Measurements from ENCODE around the gene MYADML2. TPM values are rescaled to one million over a fixed set of nuclear protein-coding genes. Genes with fewer than 3 reads are reported as not detected.

The MYADML2 gene
- total and polyA plus RNA-seq, 2 of the 8 experiments (the other 6 are each of a cell fraction or from before 2014, with no cell fraction given): 0.26 to 0.47 TPM

GRCh38 chr17:81900181-81900820, 46.7 kb downstream of the MYADML2 start:
- no peak for TF ChIP-seq SP4 (IDR thresholded peaks at IDR 0.05; ENCODE audit: low read length)
- TF ChIP-seq MAX (IDR thresholded peaks at IDR 0.05): no peak
- TF ChIP-seq CTBP2 (IDR thresholded peaks at IDR 0.05; ENCODE audit: borderline replicate concordance, insufficient read depth, insufficient read length, low read length): no peak
- no peak for TF ChIP-seq ASH2L (IDR thresholded peaks at IDR 0.05; ENCODE audit: low read length)
- no peak for TF ChIP-seq CEBPB (IDR thresholded peaks at IDR 0.05; ENCODE audit: low read depth, low read length)
- no peak for TF ChIP-seq RXRA (IDR thresholded peaks at IDR 0.05; ENCODE audit: insufficient read depth, low read depth, low read length)
- TF ChIP-seq POU5F1 (IDR thresholded peaks at IDR 0.05; ENCODE audit: low read depth, low read length): no peak
- no peak for TF ChIP-seq TAF7 (optimal IDR thresholded peaks at IDR 0.05; ENCODE audit: borderline replicate concordance, low read depth, low read length)
- TF ChIP-seq CBX8 (IDR thresholded peaks at IDR 0.05; ENCODE audit: borderline replicate concordance, low read depth, low read length): no peak
- TF ChIP-seq NRF1 (IDR thresholded peaks at IDR 0.05; ENCODE audit: low read depth, low read length): no peak
- TF ChIP-seq KDM5A (IDR thresholded peaks at IDR 0.05; ENCODE audit: low read length): no peak
- TF ChIP-seq SIRT6 (IDR thresholded peaks at IDR 0.05; ENCODE audit: low read length): no peak
- no peak for TF ChIP-seq FOSL1 (IDR thresholded peaks at IDR 0.05; ENCODE audit: insufficient read depth, low read depth, low read length)
- H2AK5ac ChIP-seq (ENCODE audit: low read depth, low read length): no peak overlapping the region
- H3K9me3 ChIP-seq (ENCODE audit: insufficient read depth in 2 of 2, low read depth in 1 of 2, low read length in 1 of 2): no peaks in the 10 kb centered on the region
- H2AFZ ChIP-seq (ENCODE audit: low read length): no peak overlapping the region
- no peak overlapping the region for H3K4me2 ChIP-seq (ENCODE audit: insufficient read depth in 1 of 2, low read depth in 2 of 2, low read length in 2 of 2)
- H4K91ac ChIP-seq (replicated peaks; ENCODE audit: insufficient read length, low read length): no peak overlapping the region
- ChIA-PET POLR2A (ENCODE audit: partially characterized antibody) (interaction anchor here (1.0 to 3.4 kb wide), 3 partner anchors 9 to 24 kb away, joined by 3 to 29 read pairs (median 13); partner anchors contain the start of genes ALYREF, ANAPC11 and PCYT2), CTCF (ENCODE audit: partially characterized antibody) (interaction anchor here (2.7 kb wide), 1 partner anchor 31 kb away, joined by 10 read pairs; no protein-coding TSS in a partner anchor)
- 87% methylated on average over 18 of the region's 18 CpGs; no CpG with 5 or more reads in 1 of the 2 experiments for WGBS, 2 experiments (ENCODE audit: extremely low coverage in 1 of 2, insufficient coverage in 1 of 2, insufficient read length in 1 of 2, insufficient replicate concordance in 2 of 2, low coverage in 1 of 2, low lambda C conversion rate in 2 of 2, missing lambda C conversion rate in 1 of 2)
- H3K23me2 ChIP-seq (ENCODE audit: low read depth, low read length): peaks cover 6% of the 10 kb centered on the region; the same call in 1 of the 2 replicates
- no peak overlapping the region for H2BK5ac ChIP-seq (ENCODE audit: low read depth, low read length)
- no peak overlapping the region for H3K4me3 ChIP-seq (ENCODE audit: extremely low read depth in 1 of 4, insufficient read depth in 2 of 4, low read depth in 3 of 4, low read length in 4 of 4)
- peaks cover 0 to 8% (median 2%) of the 10 kb centered on the region in 4 experiments; a peak in 3 of 7 replicates for H3K4me1 ChIP-seq (replicated peaks in 1 of 4; ENCODE audit: control insufficient read depth in 3 of 4, insufficient read depth in 4 of 4, low read length in 3 of 4)
- H3K79me1 ChIP-seq (ENCODE audit: low read depth, low read length): peaks cover 3% of the 10 kb centered on the region; the same call in 1 of the 2 replicates
- H3K23ac ChIP-seq (ENCODE audit: insufficient read length): no peak overlapping the region
- no peak overlapping the region for H3K14ac ChIP-seq (ENCODE audit: insufficient read length)
- no peak overlapping the region for H2BK12ac ChIP-seq (ENCODE audit: low read depth, low read length)
- no peak overlapping the region for H3K4ac ChIP-seq (replicated peaks; ENCODE audit: insufficient read length, low read depth, low read length)
- H3K79me2 ChIP-seq (ENCODE audit: control insufficient read depth in 1 of 2, insufficient read depth in 2 of 2, low read length in 2 of 2): no peaks in the 10 kb centered on the region
- H4K5ac ChIP-seq (ENCODE audit: insufficient read length, low read depth, low read length): no peak overlapping the region
- H3K27me3 ChIP-seq (replicated peaks in 1 of 4; ENCODE audit: control insufficient read depth in 3 of 4, extremely low read depth in 1 of 4, insufficient read depth in 3 of 4, low read length in 3 of 4): peaks cover 0 to 22% (median 14%) of the 10 kb centered on the region in 4 experiments; a peak in 5 of 7 replicates
- no peak overlapping the region for H3K9ac ChIP-seq (replicated peaks in 1 of 4; ENCODE audit: extremely low read depth in 1 of 4, low read depth in 3 of 4, low read length in 3 of 4)
- peaks cover 3 to 21% (median 13%) of the 10 kb centered on the region in 4 experiments; a peak in 7 of 8 replicates for H3K36me3 ChIP-seq (ENCODE audit: control insufficient read depth in 2 of 4, insufficient read depth in 4 of 4, low read length in 3 of 4)
- no peak overlapping the region for H2BK20ac ChIP-seq (ENCODE audit: low read length)
- H2BK15ac ChIP-seq (ENCODE audit: low read length): no peak overlapping the region
- H3K27ac ChIP-seq (ENCODE audit: low read depth, low read length): no peak overlapping the region
- no peak overlapping the region for H4K8ac ChIP-seq (ENCODE audit: extremely low read depth, insufficient read depth, low read length)
- peaks cover 2 to 11% of the 10 kb centered on the region in 2 experiments for H4K20me1 ChIP-seq (replicated peaks in 1 of 2; ENCODE audit: control insufficient read depth in 1 of 2, insufficient read depth in 2 of 2, low read length in 2 of 2)
- no peak for FAIRE-seq
- no peak for DNase-seq (ENCODE audit: low read depth in 1 of 2, low spot score in 2 of 2)
- H3K18ac ChIP-seq (ENCODE audit: extremely low read depth, low read length): no peak overlapping the region
- H2BK120ac ChIP-seq (replicated peaks; ENCODE audit: low read depth, low read length): no peak overlapping the region
- no peak overlapping the region for H3K56ac ChIP-seq (replicated peaks; ENCODE audit: insufficient read length, low read depth, low read length)
